HG02763 (cell line): ENCODE results near the gene GTF2H1.
"Not testable (repeated sequence)": the region's sequence is repeated elsewhere in the genome, so short reads cannot be mapped to it uniquely, and the experiment has no call there.

Source experiments
- ATAC-seq: cut with Tn5 transposase; IDR thresholded peaks from one replicate; pipeline ENCODE4 v1.9.1; 2021; ENCODE audit warnings: mild to moderate bottlenecking, moderate library complexity; ENCODE audit not compliant: unreplicated experiment

GTF2H1 gene

GRCh38 chr11:18372201-18372600, 49.8 kb downstream of the GTF2H1 start:
- ATAC-seq = no peak

GRCh38 chr11:18374956-18375355, 52.6 kb downstream of the GTF2H1 start:
- no peak for ATAC-seq

GRCh38 chr11:18375941-18376340, 53.6 kb downstream of the GTF2H1 start:
- ATAC-seq = no peak

- no peak for ATAC-seq
Observed at GRCh38 chr11:18379201-18379600, 56.8 kb downstream of the GTF2H1 start.

GRCh38 chr11:18383388-18384156, 61.2 kb downstream of the GTF2H1 start:
- ATAC-seq = peak; percentile 82

GRCh38 chr11:18384157-18384641, 61.8 kb downstream of the GTF2H1 start:
- ATAC-seq = peak; percentile 38

GRCh38 chr11:18390088-18390487, 67.7 kb downstream of the GTF2H1 start:
- ATAC-seq = no peak

- no peak for ATAC-seq
Observed at GRCh38 chr11:18392434-18393321, 70.3 kb downstream of the GTF2H1 start.

GRCh38 chr11:18393581-18394274, 71.4 kb downstream of the GTF2H1 start:
- no peak for ATAC-seq

- ATAC-seq = peak; percentile 70
Observed at GRCh38 chr11:18394275-18394927, 72.0 kb downstream of the GTF2H1 start, which contains the start of gene LDHA. LDHA (plus strand) TSS chr11:18394563; CDS start chr11:18396843, 2,280 bp downstream.

- ATAC-seq = no peak
Observed at GRCh38 chr11:18394928-18395734, 72.8 kb downstream of the GTF2H1 start.

- ATAC-seq = peak; percentile 58
Observed at GRCh38 chr11:18395735-18396504, 73.6 kb downstream of the GTF2H1 start.

- ATAC-seq = no peak
Observed at GRCh38 chr11:18397921-18398320, 75.6 kb downstream of the GTF2H1 start.

GRCh38 chr11:18401077-18401476, 78.7 kb downstream of the GTF2H1 start:
- ATAC-seq = not testable (repeated sequence)

GRCh38 chr11:18404062-18404461, 81.7 kb downstream of the GTF2H1 start:
- ATAC-seq = no peak

- ATAC-seq = not testable (repeated sequence)
Observed at GRCh38 chr11:18407400-18407799, 85.0 kb downstream of the GTF2H1 start.

GRCh38 chr11:18408558-18409291, 86.4 kb downstream of the GTF2H1 start:
- ATAC-seq = no peak

- no peak for ATAC-seq
Observed at GRCh38 chr11:18416459-18416858, 94.1 kb downstream of the GTF2H1 start.
